ENCODE measurements around the gene BPIFB6.

The BPIFB6 gene

DNA sequence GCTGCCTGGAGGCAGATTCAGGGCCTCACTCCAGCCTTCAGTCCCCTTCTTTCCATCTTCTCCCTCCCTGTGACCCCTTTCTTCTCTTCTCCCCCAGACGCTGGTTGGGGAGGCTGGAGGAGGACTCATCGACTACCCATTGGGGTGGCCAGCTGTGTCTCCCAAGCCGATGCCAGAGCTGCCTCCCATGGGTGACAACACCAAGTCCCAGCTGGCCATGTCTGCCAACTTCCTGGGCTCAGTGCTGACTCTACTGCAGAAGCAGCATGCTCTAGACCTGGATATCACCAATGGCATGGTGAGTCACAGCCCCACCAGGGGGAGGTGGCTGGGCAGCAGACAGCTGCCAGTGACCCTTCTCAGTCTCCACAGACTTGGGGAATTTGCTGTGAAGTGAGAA lies 60.9 kb downstream of the BPIFB6 start:
- no peak for DNase-seq

DNA sequence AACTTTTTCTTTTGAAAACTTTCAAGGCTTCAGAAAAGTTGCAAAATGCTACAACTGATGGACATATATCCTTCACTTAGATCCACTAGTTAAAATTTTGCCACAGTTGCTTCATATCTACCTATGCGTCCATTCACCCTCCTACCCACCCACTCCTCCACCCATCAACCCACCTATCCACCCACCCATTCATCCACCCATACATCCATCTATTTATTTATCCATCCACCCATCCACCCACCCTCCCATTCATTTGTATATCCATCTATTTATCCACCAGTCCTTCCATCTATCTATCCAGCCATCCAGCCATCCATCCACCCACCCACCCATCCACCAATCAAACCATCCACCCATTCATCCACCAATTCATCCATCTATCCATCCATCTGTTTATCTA lies 61.6 kb downstream of the BPIFB6 start:
- DNase-seq: no peak

DNA sequence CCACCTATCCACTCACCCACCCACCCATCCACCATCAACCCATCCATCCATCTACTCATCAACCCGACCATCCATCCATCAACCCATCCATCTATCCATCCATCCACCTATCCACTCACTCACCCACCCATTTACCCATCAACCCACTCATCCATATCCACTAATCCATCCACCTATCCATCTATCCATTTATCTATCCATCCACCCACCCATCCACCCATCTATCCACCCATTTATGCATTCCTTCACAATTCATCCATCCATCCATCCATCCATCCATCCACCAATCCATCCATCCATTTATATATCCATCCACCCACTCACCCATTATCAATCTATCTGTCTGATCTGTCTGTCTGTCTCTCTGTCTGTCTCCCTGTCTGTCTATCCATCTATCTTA lies 62.1 kb downstream of the BPIFB6 start:
- DNase-seq: no peak

Data from NCI-H1694 (cell line).